ENCODE results near the gene PLCH1.

GRCh38 chr3:155690921-155691320 is 54.0 kb downstream of the PLCH1 start:
- TF ChIP-seq JUNB (IDR thresholded peaks at IDR 0.05; ENCODE audit: unreplicated experiment) (no peak), CTCF (conservative IDR thresholded peaks at IDR 0.05; ENCODE audit: low read depth in 2 of 2) (no peak), REST (IDR thresholded peaks at IDR 0.05; ENCODE audit: unreplicated experiment) (no peak), EZH2 (IDR thresholded peaks at IDR 0.05; ENCODE audit: low read depth, unreplicated experiment) (no peak), POLR2AphosphoS5 (IDR thresholded peaks at IDR 0.05; ENCODE audit: low read depth) (no peak), CREB1 (CRISPR knock-in tag; IDR thresholded peaks at IDR 0.05; ENCODE audit: low read depth) (no peak), STAT1 (IDR thresholded peaks at IDR 0.05; ENCODE audit: unreplicated experiment) (no peak), EZH2phosphoT487 (IDR thresholded peaks at IDR 0.05; ENCODE audit: unreplicated experiment) (no peak), NANOG (IDR thresholded peaks at IDR 0.05; ENCODE audit: borderline replicate concordance) (no peak), ETS1 (IDR thresholded peaks at IDR 0.05) (no peak), ZNF114 (CRISPR knock-in tag; IDR thresholded peaks at IDR 0.05) (no peak), ZNF462 (CRISPR knock-in tag; IDR thresholded peaks at IDR 0.05) (no peak), ZNF331 (CRISPR knock-in tag; IDR thresholded peaks at IDR 0.05; ENCODE audit: low read depth) (no peak)
